NT2/D1 (cell line): ENCODE measurements around the gene CREB3L1.

Experiments used
- YY1 ChIP-seq: IDR thresholded peaks from 2 replicates; pipeline ENCODE4 v1.6.1; 2011; ENCODE audit not compliant: insufficient read length, insufficient read depth
- ZNF274 ChIP-seq: IDR thresholded peaks from 2 replicates; pipeline ENCODE4 v1.6.1; 2011; ENCODE audit warnings: mild to moderate bottlenecking, low read depth, low read length

DNA sequence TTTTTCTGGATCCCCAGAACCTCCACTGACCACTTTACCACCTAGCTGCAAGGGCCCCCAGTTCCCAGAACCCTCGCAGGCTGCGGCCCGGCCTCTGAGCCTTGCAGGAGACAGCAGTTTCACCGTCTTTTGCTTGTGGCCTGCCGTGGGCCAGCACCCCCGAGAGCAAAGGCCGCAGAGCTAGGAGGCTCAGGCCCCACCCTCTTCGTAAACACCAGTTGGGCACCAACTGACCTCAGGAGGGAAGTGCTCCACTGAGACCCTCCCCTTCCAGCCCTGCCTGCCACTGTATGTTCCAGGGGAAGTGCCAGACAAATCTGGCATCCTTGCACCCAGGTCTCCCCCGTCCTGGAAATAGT, 23.4 kb upstream of the CREB3L1 start:
- no peak for TF ChIP-seq YY1
- no peak for TF ChIP-seq ZNF274
